ENCODE data around the gene CAMKMT.

CAMKMT gene

DNA sequence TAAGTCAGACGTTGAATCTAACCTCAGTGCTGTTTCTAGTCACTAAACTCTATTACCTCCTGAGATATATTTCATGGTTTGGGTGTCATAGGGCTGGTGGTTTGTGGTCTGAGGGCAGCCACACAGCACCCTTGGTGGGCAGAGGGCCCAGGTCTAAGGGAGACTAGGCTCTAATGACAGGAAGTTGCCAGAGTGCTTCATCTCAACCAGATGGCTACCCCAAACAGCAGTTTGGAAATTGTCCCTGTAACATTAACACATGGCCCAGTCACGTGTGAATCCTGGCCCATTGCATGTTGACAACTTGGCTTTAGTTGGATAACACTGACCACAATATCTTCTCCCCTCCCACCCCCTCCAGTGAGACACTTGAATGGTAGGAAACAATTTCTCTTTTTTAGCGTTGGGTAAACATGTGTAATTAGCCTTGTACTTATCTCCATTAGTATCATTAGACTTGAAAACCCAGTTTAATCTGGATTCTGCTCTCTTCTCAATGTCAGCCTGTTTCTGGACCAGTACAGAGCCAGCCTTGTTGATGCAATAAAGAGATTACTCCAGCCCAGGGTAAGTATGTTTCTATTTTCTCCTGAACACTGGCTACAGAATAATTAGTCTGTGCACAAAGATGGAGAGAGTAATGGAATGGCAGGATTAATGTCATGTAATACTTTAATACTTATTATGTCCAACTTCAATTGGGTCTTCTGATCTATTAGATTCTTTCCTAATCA is 392.0 kb downstream of the CAMKMT start:
- H3K27me3 ChIP-seq (ENCODE audit: control insufficient read depth, insufficient read depth, low read length), result no peaks in the 10 kb centered on the region
- H3K9me3 ChIP-seq (ENCODE audit: control insufficient read depth, low read length), result no peaks in the 10 kb centered on the region
- H3K9ac ChIP-seq (ENCODE audit: low read length), result no peak overlapping the region
- H3K4me3 ChIP-seq (ENCODE audit: low read length), result no peak overlapping the region
- no peaks in the 10 kb centered on the region for H3K4me1 ChIP-seq (ENCODE audit: control insufficient read depth, insufficient read depth, low read length)
- no peaks in the 10 kb centered on the region for H3K36me3 ChIP-seq (ENCODE audit: control insufficient read depth, insufficient read depth, low read length)

DNA sequence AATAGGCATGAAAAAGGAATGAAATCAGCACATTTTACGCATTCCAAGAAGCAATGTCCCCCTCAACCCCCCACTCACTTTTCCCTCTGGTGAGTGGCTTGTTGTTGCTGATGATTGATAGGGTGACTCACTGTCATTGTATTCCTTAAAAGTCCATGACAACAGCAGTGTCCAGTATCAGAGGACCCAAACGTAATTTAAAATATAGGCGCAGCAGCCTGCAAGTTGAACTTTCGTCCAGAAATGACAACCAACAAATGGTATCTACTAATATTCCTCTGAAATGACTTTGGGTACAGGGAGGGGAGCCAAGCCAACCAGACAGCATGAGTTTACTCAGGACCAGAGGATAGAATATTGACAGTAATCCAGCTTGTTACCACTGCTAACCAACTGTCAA is 396.8 kb downstream of the CAMKMT start:
- H3K9ac ChIP-seq (ENCODE audit: low read length), result no peak overlapping the region
- H3K27me3 ChIP-seq (ENCODE audit: control insufficient read depth, insufficient read depth, low read length), result no peaks in the 10 kb centered on the region
- no peaks in the 10 kb centered on the region for H3K4me1 ChIP-seq (ENCODE audit: control insufficient read depth, insufficient read depth, low read length)
- no peaks in the 10 kb centered on the region for H3K9me3 ChIP-seq (ENCODE audit: control insufficient read depth, low read length)
- no peak overlapping the region for H3K4me3 ChIP-seq (ENCODE audit: low read length)
- H3K36me3 ChIP-seq (ENCODE audit: control insufficient read depth, insufficient read depth, low read length), result no peaks in the 10 kb centered on the region

DNA sequence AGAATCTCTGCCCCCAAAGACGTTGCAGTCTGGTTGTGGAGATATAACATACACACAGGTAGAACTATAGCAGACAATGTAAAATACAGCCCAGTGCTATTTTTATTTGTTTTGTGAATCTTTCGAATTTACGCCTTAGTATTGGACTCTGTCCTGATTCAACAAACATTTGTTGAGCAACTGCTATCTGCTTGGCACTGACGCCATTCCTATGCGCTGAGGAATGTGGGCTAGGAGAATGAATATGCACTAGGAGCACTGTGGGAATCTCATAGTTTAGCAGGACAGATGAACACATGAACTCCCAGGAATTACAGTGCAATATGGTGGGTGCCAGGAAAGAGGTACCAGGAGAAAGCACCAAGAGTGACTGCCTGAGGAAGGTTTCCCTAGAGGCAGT is 398.1 kb downstream of the CAMKMT start:
- no peaks in the 10 kb centered on the region for H3K27me3 ChIP-seq (ENCODE audit: control insufficient read depth, insufficient read depth, low read length)
- no peaks in the 10 kb centered on the region for H3K4me1 ChIP-seq (ENCODE audit: control insufficient read depth, insufficient read depth, low read length)
- no peaks in the 10 kb centered on the region for H3K36me3 ChIP-seq (ENCODE audit: control insufficient read depth, insufficient read depth, low read length)
- no peaks in the 10 kb centered on the region for H3K9me3 ChIP-seq (ENCODE audit: control insufficient read depth, low read length)
- no peak overlapping the region for H3K9ac ChIP-seq (ENCODE audit: low read length)
- no peak overlapping the region for H3K4me3 ChIP-seq (ENCODE audit: low read length)

DNA sequence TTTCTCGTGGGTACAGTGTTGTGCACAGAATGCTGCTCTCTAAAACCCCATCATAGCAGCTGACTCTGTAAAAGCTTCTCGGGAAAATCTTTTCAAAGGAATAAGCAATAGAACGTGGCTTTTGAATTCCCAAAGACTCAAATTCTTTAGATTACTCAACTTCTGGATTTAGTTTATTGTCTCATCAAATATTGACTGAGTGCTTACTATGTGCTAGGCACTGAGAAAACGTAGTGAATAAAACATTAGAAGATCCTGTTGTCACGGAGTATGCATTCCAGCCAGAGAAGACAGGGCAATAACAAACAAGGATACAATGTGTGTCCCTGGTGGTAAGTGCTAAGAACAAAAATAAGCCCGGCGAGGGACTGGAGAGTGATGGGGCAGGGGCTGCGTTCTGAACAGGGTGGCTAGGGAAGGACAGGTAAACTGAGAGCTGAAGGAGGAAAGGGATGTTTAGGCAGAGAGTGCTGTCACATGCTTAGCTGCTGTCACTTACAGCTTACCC is 401.6 kb downstream of the CAMKMT start:
- H3K4me1 ChIP-seq (ENCODE audit: control insufficient read depth, insufficient read depth, low read length), result no peaks in the 10 kb centered on the region
- H3K27me3 ChIP-seq (ENCODE audit: control insufficient read depth, insufficient read depth, low read length), result no peaks in the 10 kb centered on the region
- no peak overlapping the region for H3K9ac ChIP-seq (ENCODE audit: low read length)
- H3K36me3 ChIP-seq (ENCODE audit: control insufficient read depth, insufficient read depth, low read length), result no peaks in the 10 kb centered on the region
- H3K9me3 ChIP-seq (ENCODE audit: control insufficient read depth, low read length), result no peaks in the 10 kb centered on the region
- no peak overlapping the region for H3K4me3 ChIP-seq (ENCODE audit: low read length)

- Histone ChIP-seq H3K27me3 (ENCODE audit: control insufficient read depth, insufficient read depth, low read length) (no peaks in the 10 kb centered on the region), H3K9ac (ENCODE audit: low read length) (no peak overlapping the region), H3K9me3 (ENCODE audit: control insufficient read depth, low read length) (no peaks in the 10 kb centered on the region), H3K4me1 (ENCODE audit: control insufficient read depth, insufficient read depth, low read length) (no peaks in the 10 kb centered on the region), H3K36me3 (ENCODE audit: control insufficient read depth, insufficient read depth, low read length) (no peaks in the 10 kb centered on the region), H3K4me3 (ENCODE audit: low read length) (no peak overlapping the region)
Observed at GRCh38 chr2:44766220-44766619, 404.5 kb downstream of the CAMKMT start.

GRCh38 chr2:44766777-44767176 is 405.0 kb downstream of the CAMKMT start:
- no peaks in the 10 kb centered on the region for H3K4me1 ChIP-seq (ENCODE audit: control insufficient read depth, insufficient read depth, low read length)
- no peak overlapping the region for H3K9ac ChIP-seq (ENCODE audit: low read length)
- no peaks in the 10 kb centered on the region for H3K36me3 ChIP-seq (ENCODE audit: control insufficient read depth, insufficient read depth, low read length)

DNA sequence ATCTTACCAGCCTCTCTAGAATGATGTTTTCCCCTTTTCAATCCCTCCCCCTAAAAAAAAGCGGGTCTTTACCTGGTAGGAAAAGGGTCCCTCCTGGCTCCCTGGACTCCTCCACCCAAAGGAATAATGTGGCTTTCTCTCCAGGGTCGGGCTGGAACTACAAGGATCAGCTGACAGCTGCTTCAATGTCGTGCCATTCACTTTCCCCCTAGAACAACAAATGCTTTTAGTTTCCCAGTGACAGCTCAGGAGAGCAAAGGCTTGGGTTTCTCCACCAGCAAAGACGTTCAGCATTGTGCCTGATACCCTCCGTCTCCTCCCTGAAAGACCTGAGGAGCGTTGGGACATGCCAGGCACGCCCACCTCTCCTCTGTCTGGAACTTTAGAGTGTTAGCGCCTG is 405.9 kb downstream of the CAMKMT start:
- Histone ChIP-seq H3K4me1 (ENCODE audit: control insufficient read depth, insufficient read depth, low read length) (no peaks in the 10 kb centered on the region), H3K36me3 (ENCODE audit: control insufficient read depth, insufficient read depth, low read length) (no peaks in the 10 kb centered on the region), H3K9me3 (ENCODE audit: control insufficient read depth, low read length) (no peaks in the 10 kb centered on the region), H3K4me3 (ENCODE audit: low read length) (no peak overlapping the region), H3K27me3 (ENCODE audit: control insufficient read depth, insufficient read depth, low read length) (no peaks in the 10 kb centered on the region), H3K9ac (ENCODE audit: low read length) (no peak overlapping the region)

More at GRCh38 chr2:44766777-44767176, 405.0 kb downstream of the CAMKMT start:
- Histone ChIP-seq H3K27me3 (ENCODE audit: control insufficient read depth, insufficient read depth, low read length) (no peaks in the 10 kb centered on the region), H3K9me3 (ENCODE audit: control insufficient read depth, low read length) (no peaks in the 10 kb centered on the region), H3K4me3 (ENCODE audit: low read length) (no peak overlapping the region)

- Histone ChIP-seq H3K27me3 (ENCODE audit: control insufficient read depth, insufficient read depth, low read length) (no peaks in the 10 kb centered on the region), H3K9ac (ENCODE audit: low read length) (no peak overlapping the region), H3K9me3 (ENCODE audit: control insufficient read depth, low read length) (no peaks in the 10 kb centered on the region), H3K4me1 (ENCODE audit: control insufficient read depth, insufficient read depth, low read length) (no peaks in the 10 kb centered on the region), H3K36me3 (ENCODE audit: control insufficient read depth, insufficient read depth, low read length) (no peaks in the 10 kb centered on the region), H3K4me3 (ENCODE audit: low read length) (no peak overlapping the region)
Observed at GRCh38 chr2:44768438-44769236, 406.9 kb downstream of the CAMKMT start.

DNA sequence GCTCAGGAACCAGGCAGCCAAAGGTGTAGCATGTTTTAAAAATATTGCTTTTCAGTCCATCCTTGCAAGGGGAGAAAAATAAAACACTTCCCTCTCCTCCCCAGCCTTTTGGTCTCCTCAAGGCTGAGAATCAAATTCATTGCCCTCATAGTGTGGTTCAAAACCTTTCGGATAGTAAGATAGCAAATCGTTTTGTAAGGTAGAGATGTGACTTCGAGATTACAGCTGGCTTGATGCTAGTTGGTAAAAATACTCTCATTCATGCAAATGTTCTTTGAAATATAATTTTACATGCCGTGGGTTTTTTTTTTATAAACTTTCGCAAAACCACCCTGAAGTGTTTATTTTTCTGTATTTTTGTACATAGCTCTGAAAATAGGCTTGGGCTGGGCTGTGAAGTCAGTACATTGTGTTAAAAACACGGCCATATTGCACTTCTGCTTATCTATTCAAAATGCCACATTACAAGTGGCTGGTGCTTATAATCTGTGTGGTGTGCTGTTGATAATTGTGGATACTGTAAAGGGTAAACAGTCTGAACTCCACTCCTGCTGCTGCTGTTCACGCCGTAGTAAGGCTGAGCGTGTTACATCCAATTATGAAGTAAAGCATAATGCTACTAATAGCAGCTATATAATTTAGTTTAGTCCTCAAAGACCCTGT is 407.7 kb downstream of the CAMKMT start:
- Histone ChIP-seq H3K9me3 (ENCODE audit: control insufficient read depth, low read length) (no peaks in the 10 kb centered on the region), H3K9ac (ENCODE audit: low read length) (no peak overlapping the region), H3K36me3 (ENCODE audit: control insufficient read depth, insufficient read depth, low read length) (no peaks in the 10 kb centered on the region), H3K4me1 (ENCODE audit: control insufficient read depth, insufficient read depth, low read length) (no peaks in the 10 kb centered on the region), H3K27me3 (ENCODE audit: control insufficient read depth, insufficient read depth, low read length) (no peaks in the 10 kb centered on the region), H3K4me3 (ENCODE audit: low read length) (no peak overlapping the region)

- Histone ChIP-seq H3K27me3 (ENCODE audit: control insufficient read depth, insufficient read depth, low read length) (no peaks in the 10 kb centered on the region), H3K36me3 (ENCODE audit: control insufficient read depth, insufficient read depth, low read length) (no peaks in the 10 kb centered on the region), H3K9ac (ENCODE audit: low read length) (no peak overlapping the region), H3K9me3 (ENCODE audit: control insufficient read depth, low read length) (no peaks in the 10 kb centered on the region), H3K4me3 (ENCODE audit: low read length) (no peak overlapping the region), H3K4me1 (ENCODE audit: control insufficient read depth, insufficient read depth, low read length) (no peaks in the 10 kb centered on the region)
Observed at GRCh38 chr2:44770221-44771195, 408.8 kb downstream of the CAMKMT start.

DNA sequence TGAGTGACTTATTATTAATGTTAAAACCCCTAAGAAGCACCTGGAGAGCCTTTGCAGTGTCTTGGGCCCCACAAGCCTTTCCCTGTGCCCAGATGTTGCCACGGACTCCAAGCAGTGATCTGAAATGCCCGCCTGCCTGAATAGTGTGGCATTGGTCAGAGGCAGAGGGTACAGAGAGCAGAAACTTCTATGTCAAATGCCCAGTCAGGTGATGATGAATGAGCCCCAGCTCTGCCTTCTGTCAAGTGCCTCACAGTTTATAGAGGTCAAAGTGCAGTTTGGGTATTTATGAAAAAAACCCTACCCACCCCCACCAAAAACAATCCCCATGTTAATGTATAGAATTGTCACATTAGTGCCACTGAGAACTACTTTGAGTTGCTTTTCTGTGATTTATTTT is 409.8 kb downstream of the CAMKMT start:
- no peaks in the 10 kb centered on the region for H3K4me1 ChIP-seq (ENCODE audit: control insufficient read depth, insufficient read depth, low read length)
- no peaks in the 10 kb centered on the region for H3K9me3 ChIP-seq (ENCODE audit: control insufficient read depth, low read length)
- no peaks in the 10 kb centered on the region for H3K27me3 ChIP-seq (ENCODE audit: control insufficient read depth, insufficient read depth, low read length)
- H3K36me3 ChIP-seq (ENCODE audit: control insufficient read depth, insufficient read depth, low read length), result no peaks in the 10 kb centered on the region
- H3K4me3 ChIP-seq (ENCODE audit: low read length), result no peak overlapping the region
- no peak overlapping the region for H3K9ac ChIP-seq (ENCODE audit: low read length)

Data from mucosa of stomach (tissue), 1 donor.